H1 (cell line): ENCODE data around the gene ASCL2. TPM values are rescaled to one million over a fixed set of nuclear protein-coding genes. Genes with fewer than 3 reads are reported as not detected.

Experiments used
- ATF2 ChIP-seq: IDR thresholded peaks from 2 replicates; pipeline ENCODE4 v1.6.1; 2012; ENCODE audit warnings: low read length, inconsistent platforms
- BCL11A ChIP-seq, 2 experiments: IDR thresholded peaks; one replicate each; pipeline ENCODE4 v1.6.1; 2011; ENCODE audit warnings: low read depth in 2 of 2, low read length in 2 of 2, mild to moderate bottlenecking in 2 of 2
- E2F6 ChIP-seq: IDR thresholded peaks from 2 replicates; pipeline ENCODE4 v1.6.1; 2012; ENCODE audit warnings: inconsistent platforms
- TCF12 ChIP-seq: IDR thresholded peaks from 2 replicates; pipeline ENCODE4 v1.6.1; 2011; ENCODE audit warnings: low read depth, mild to moderate bottlenecking, low read length
- polyA plus RNA-seq, 7 experiments: library from polyadenylated mRNA; depleted of rRNA in 3 of 7; stranded (reverse) in 5 of 7; unstranded in 2 of 7; fragments of >200 nt in 5 of 7; fragments of 200-250 nt in 2 of 7; gene quantifications; 1 replicate in 5 of 7; 2 replicates in 1 of 7; 4 replicates in 1 of 7; pipeline versions ENCODE4 v1.2.1 to v1.2.3, GENCODE V29; 2011 to 2013; ENCODE audit warnings: missing spikeins in 2 of 7, mixed read lengths in 2 of 7
- total RNA-seq: library from RNA; stranded (reverse); fragmentation: NEBNext Ultra II Directional; extraction: Animal tissue kit (Norgen Biotek cat#: 25700); gene quantifications from 2 replicates; pipeline ENCODE4 v1.2.1, GENCODE V29; 2021

Gene ASCL2
- total and polyA plus RNA-seq, 2 of the 8 experiments (the other 6 are each of a cell fraction or from before 2014, with no cell fraction given) = 0.51 to 0.56 TPM

- TF ChIP-seq ATF2 (no peak), BCL11A (IDR thresholded peaks at IDR 0.05; ENCODE audit: low read depth in 2 of 2, low read length in 2 of 2) (no peak), E2F6 (no peak), TCF12 (no peak)
These were observed 34.2 kb upstream of the ASCL2 start (continued) for GRCh38 chr11:2304506-2305139.
